ENCODE measurements around the gene NID1.
A peak's percentile ranks its signal among the peaks of the same experiment; 100 is the strongest.

Gene NID1

DNA sequence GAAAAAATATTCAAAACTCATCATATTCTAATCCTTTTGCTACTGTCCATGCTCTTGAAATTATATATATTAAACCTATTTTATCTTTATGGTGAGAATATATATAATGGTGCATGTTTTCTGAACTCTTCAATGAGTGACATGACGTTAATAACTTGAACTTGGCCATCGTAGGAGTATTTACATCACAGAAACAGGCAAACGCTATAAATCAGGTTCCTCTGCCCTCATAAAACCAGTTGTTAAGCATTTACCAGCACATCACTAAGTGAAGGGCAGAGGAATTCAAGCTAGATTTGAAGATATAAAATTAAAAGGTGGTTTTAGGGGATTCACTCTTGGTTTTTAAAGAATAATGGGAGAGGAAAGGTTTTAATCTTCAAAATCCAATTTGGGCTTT is 20.5 kb downstream of the NID1 start:
- Histone ChIP-seq H3K4me2 (ENCODE audit: low read depth, low read length) (no peak overlapping the region), H2AFZ (ENCODE audit: low read length) (no peak overlapping the region), H3K79me2 (ENCODE audit: low read length) (no peaks in the 10 kb centered on the region), H3K9ac (ENCODE audit: low read length) (no peak overlapping the region), H4K20me1 (ENCODE audit: insufficient read depth, low read length) (no peaks in the 10 kb centered on the region), H3K4me3 (ENCODE audit: low read length) (no peak overlapping the region), H3K36me3 (replicated peaks; ENCODE audit: insufficient read depth, low read length) (no peaks in the 10 kb centered on the region), H3F3A (ENCODE audit: insufficient read depth, low read length) (no peaks in the 10 kb centered on the region), H3K9me2 (replicated peaks; ENCODE audit: insufficient read depth, low read length) (no peaks in the 10 kb centered on the region), H3K27ac (ENCODE audit: low read length) (no peak overlapping the region), H3K9me3 (replicated peaks; ENCODE audit: insufficient read depth, low read length) (no peaks in the 10 kb centered on the region), H3K27me3 (replicated peaks; ENCODE audit: insufficient read depth, low read length) (no peaks in the 10 kb centered on the region), H3K4me1 (ENCODE audit: low read length) (no peaks in the 10 kb centered on the region)
- DNase-seq = no peak
- TF ChIP-seq CTCF (IDR thresholded peaks at IDR 0.05; ENCODE audit: low read length) = no peak
- no peak for TF ChIP-seq EZH2phosphoT487 (IDR thresholded peaks at IDR 0.05; ENCODE audit: low read length)
- no peak for TF ChIP-seq EZH2 (optimal IDR thresholded peaks at IDR 0.05; ENCODE audit: low read depth, low read length)

DNA sequence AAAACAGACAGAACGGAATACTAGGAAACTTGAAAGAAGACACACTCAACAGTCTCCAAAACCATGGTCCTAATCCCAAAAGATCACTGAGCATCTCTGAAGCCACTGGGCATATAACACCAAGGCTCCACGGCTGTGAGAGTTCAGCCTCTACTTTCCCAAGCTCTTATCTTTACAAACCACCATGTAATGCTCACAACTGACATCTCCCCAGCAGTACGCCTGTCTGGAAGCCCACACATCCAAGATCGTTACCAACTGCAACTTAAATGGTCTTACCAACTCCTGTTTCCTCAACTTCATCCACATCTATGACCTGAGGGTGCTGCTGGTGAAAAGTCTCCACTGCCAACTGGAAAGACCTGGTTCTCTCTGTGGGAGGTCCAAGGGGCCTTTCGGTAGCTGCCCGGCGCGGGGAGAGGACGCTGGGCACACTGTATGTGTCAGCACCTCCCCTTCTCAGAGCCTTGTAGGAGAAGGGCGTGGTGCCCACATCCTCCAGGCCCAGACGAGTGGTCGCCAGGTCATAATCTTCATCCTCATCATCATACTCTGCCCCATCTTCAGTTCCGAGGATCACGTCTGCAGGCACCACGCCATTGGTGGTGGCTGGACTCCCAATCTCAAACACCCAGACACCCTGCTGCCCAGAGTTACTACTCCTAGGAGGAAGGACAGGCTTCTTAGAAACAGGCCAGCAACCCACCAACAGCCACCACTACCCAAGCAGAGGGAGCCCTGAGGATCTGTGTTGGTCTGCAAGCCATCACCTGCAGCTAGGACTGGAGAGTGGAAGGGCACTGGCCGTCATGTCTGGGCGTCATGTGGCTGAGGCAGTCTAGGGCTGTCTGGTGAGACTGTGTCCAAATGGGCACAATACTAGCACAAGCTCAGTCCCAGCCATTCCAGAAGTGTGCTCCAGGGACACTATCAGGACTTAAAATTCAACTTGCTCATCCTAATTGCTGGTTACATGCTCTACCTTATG is 23.0 kb downstream of the NID1 start:
- Histone ChIP-seq H3F3A (ENCODE audit: insufficient read depth, low read length) (no peaks in the 10 kb centered on the region), H2AFZ (ENCODE audit: low read length) (no peak overlapping the region), H3K36me3 (replicated peaks; ENCODE audit: insufficient read depth, low read length) (no peaks in the 10 kb centered on the region), H3K4me2 (ENCODE audit: low read depth, low read length) (no peak overlapping the region), H3K9me3 (replicated peaks; ENCODE audit: insufficient read depth, low read length) (no peaks in the 10 kb centered on the region), H3K27me3 (replicated peaks; ENCODE audit: insufficient read depth, low read length) (no peaks in the 10 kb centered on the region), H3K4me1 (ENCODE audit: low read length) (no peaks in the 10 kb centered on the region), H3K9me2 (replicated peaks; ENCODE audit: insufficient read depth, low read length) (no peaks in the 10 kb centered on the region), H3K79me2 (ENCODE audit: low read length) (no peaks in the 10 kb centered on the region), H4K20me1 (ENCODE audit: insufficient read depth, low read length) (no peaks in the 10 kb centered on the region), H3K4me3 (ENCODE audit: low read length) (no peak overlapping the region), H3K27ac (ENCODE audit: low read length) (no peak overlapping the region), H3K9ac (ENCODE audit: low read length) (no peak overlapping the region)
- no peak for DNase-seq
- no peak for TF ChIP-seq EZH2phosphoT487 (IDR thresholded peaks at IDR 0.05; ENCODE audit: low read length)
- no peak for TF ChIP-seq EZH2 (optimal IDR thresholded peaks at IDR 0.05; ENCODE audit: low read depth, low read length)
- TF ChIP-seq CTCF (IDR thresholded peaks at IDR 0.05; ENCODE audit: low read length) = no peak

GRCh38 chr1:236039740-236040685 is 24.9 kb downstream of the NID1 start:
- H3K4me1 ChIP-seq (ENCODE audit: low read length) = no peaks in the 10 kb centered on the region
- no peaks in the 10 kb centered on the region for H3K79me2 ChIP-seq (ENCODE audit: low read length)
- no peak overlapping the region for H3K4me2 ChIP-seq (ENCODE audit: low read depth, low read length)
- H3K27ac ChIP-seq (ENCODE audit: low read length) = no peak overlapping the region
- H3K9me2 ChIP-seq (replicated peaks; ENCODE audit: insufficient read depth, low read length) = no peaks in the 10 kb centered on the region
- H3K36me3 ChIP-seq (replicated peaks; ENCODE audit: insufficient read depth, low read length) = no peaks in the 10 kb centered on the region
- H3K9me3 ChIP-seq (replicated peaks; ENCODE audit: insufficient read depth, low read length) = no peaks in the 10 kb centered on the region
- H3K9ac ChIP-seq (ENCODE audit: low read length) = no peak overlapping the region
- TF ChIP-seq EZH2 (optimal IDR thresholded peaks at IDR 0.05; ENCODE audit: low read depth, low read length) (no peak), EZH2phosphoT487 (IDR thresholded peaks at IDR 0.05; ENCODE audit: low read length) (no peak), CTCF (IDR thresholded peaks at IDR 0.05; ENCODE audit: low read length) (no peak)
- no peaks in the 10 kb centered on the region for H4K20me1 ChIP-seq (ENCODE audit: insufficient read depth, low read length)
- H2AFZ ChIP-seq (ENCODE audit: low read length) = peak overlapping the region; percentile 14; the same call in 1 of the 2 replicates
- no peaks in the 10 kb centered on the region for H3F3A ChIP-seq (ENCODE audit: insufficient read depth, low read length)
- no peaks in the 10 kb centered on the region for H3K27me3 ChIP-seq (replicated peaks; ENCODE audit: insufficient read depth, low read length)
- no peak for DNase-seq
- no peak overlapping the region for H3K4me3 ChIP-seq (ENCODE audit: low read length)
